AG04449 (cell line): ENCODE data around the gene SLC6A6.

Source experiments
- CTCF ChIA-PET: fragments of 350-600 bp; formaldehyde crosslinking; extraction: SDS; loops from one replicate; lab custom pipeline; 2021; ENCODE audit warnings: antibody characterized with exemption; lab: Yijun Ruan, JAX
- POLR2A ChIA-PET: fragments of 400-600, 350-600 bp; formaldehyde crosslinking; extraction: SDS; loops from one replicate; lab custom pipeline; 2020; ENCODE audit warnings: antibody characterized with exemption, inconsistent platforms; lab: Yijun Ruan, JAX
- DNase-seq: peaks from one replicate; pipeline ENCODE4 v3.0.0-alpha.2; 2010; ENCODE audit warnings: low read depth, low spot score
- H3K4me3 ChIP-seq: 2 replicates; pipeline ENCODE4 v1.5.1; 2011; ENCODE audit warnings: low read depth, mild to moderate bottlenecking, control low read depth, low read length
- CTCF ChIP-seq: IDR thresholded peaks from one replicate; pipeline ENCODE4 v1.5.1; 2011; ENCODE audit warnings: mild to moderate bottlenecking, moderate library complexity, low read length, control low read depth, inconsistent platforms; ENCODE audit not compliant: insufficient read depth; ENCODE audit errors: missing control alignments

Gene SLC6A6

GRCh38 chr3:14369675-14370669, 32.4 kb upstream of the SLC6A6 start:
- DNase-seq = no peak
- CTCF ChIA-PET = interaction anchor here (0.8 kb wide), 1 partner anchor 166 kb away, joined by 4 read pairs; no protein-coding TSS in a partner anchor
- TF ChIP-seq CTCF = no peak
- POLR2A ChIA-PET = interaction anchor here (0.7 kb wide), 1 partner anchor 191 kb away, joined by 3 read pairs; the partner anchor contains the start of gene LSM3
- H3K4me3 ChIP-seq = no peak overlapping the region

GRCh38 chr3:14370720-14371572, 31.5 kb upstream of the SLC6A6 start:
- DNase-seq = no peak
- ChIA-PET CTCF (interaction anchor here (0.8 to 1.2 kb wide), 3 partner anchors 14 to 167 kb away, joined by 3 to 4 read pairs (median 4); no protein-coding TSS in a partner anchor), POLR2A (no interaction called here)
- H3K4me3 ChIP-seq = no peak overlapping the region
- TF ChIP-seq CTCF = no peak

GRCh38 chr3:14371573-14372474, 30.6 kb upstream of the SLC6A6 start:
- H3K4me3 ChIP-seq = no peak overlapping the region
- no peak for TF ChIP-seq CTCF
- ChIA-PET CTCF (interaction anchor here (1.1 to 1.2 kb wide), 2 partner anchors 15 to 111 kb away, joined by 3 to 4 read pairs; no protein-coding TSS in a partner anchor), POLR2A (no interaction called here)
- no peak for DNase-seq

GRCh38 chr3:14372587-14372986, 29.8 kb upstream of the SLC6A6 start:
- no peak for TF ChIP-seq CTCF
- ChIA-PET POLR2A (no interaction called here), CTCF (no interaction called here)
- no peak for DNase-seq
- H3K4me3 ChIP-seq = no peak overlapping the region

GRCh38 chr3:14373753-14374376, 28.5 kb upstream of the SLC6A6 start:
- DNase-seq = no peak
- no peak overlapping the region for H3K4me3 ChIP-seq
- ChIA-PET CTCF (no interaction called here), POLR2A (no interaction called here)
- no peak for TF ChIP-seq CTCF
